Measurements from ENCODE around the gene GNG4.

The GNG4 gene

GRCh38 chr1:235679005-235679404 lies 29.4 kb upstream of the GNG4 start:
- TF ChIP-seq CTCF (IDR thresholded peaks at IDR 0.05; ENCODE audit: low read depth, low read length) = no peak
- no peak overlapping the region for H3K4me3 ChIP-seq (ENCODE audit: low read depth, low read length)

GRCh38 chr1:235675152-235675890 lies 25.7 kb upstream of the GNG4 start:
- H3K4me3 ChIP-seq (ENCODE audit: low read depth, low read length) = no peak overlapping the region

GRCh38 chr1:235673981-235674380 lies 24.4 kb upstream of the GNG4 start:
- H3K4me3 ChIP-seq (ENCODE audit: low read depth, low read length) = no peak overlapping the region
- no peak for TF ChIP-seq CTCF (IDR thresholded peaks at IDR 0.05; ENCODE audit: low read depth, low read length)

More at GRCh38 chr1:235675152-235675890, 25.7 kb upstream of the GNG4 start:
- no peak for TF ChIP-seq CTCF (IDR thresholded peaks at IDR 0.05; ENCODE audit: low read depth, low read length)

GRCh38 chr1:235671992-235672391 lies 22.4 kb upstream of the GNG4 start:
- no peak overlapping the region for H3K4me3 ChIP-seq (ENCODE audit: low read depth, low read length)
- no peak for TF ChIP-seq CTCF (IDR thresholded peaks at IDR 0.05; ENCODE audit: low read depth, low read length)

- TF ChIP-seq CTCF (IDR thresholded peaks at IDR 0.05; ENCODE audit: low read depth, low read length) = no peak
- H3K4me3 ChIP-seq (ENCODE audit: low read depth, low read length) = no peak overlapping the region
Measured at GRCh38 chr1:235670157-235670776, 20.7 kb upstream of the GNG4 start.

GRCh38 chr1:235669277-235669676 lies 19.7 kb upstream of the GNG4 start:
- H3K4me3 ChIP-seq (ENCODE audit: low read depth, low read length) = no peak overlapping the region
- no peak for TF ChIP-seq CTCF (IDR thresholded peaks at IDR 0.05; ENCODE audit: low read depth, low read length)

GRCh38 chr1:235663628-235664027 lies 14.0 kb upstream of the GNG4 start:
- no peak for TF ChIP-seq CTCF (IDR thresholded peaks at IDR 0.05; ENCODE audit: low read depth, low read length)
- H3K4me3 ChIP-seq (ENCODE audit: low read depth, low read length) = no peak overlapping the region

Data from WI38 (cell line).